ENCODE results near the gene GRIN3B. TPM values are rescaled to one million over a fixed set of nuclear protein-coding genes. Genes with fewer than 3 reads are reported as not detected.

Gene GRIN3B
- total and polyA plus RNA-seq, 10 of the 15 experiments (the other 5 are each of a cell fraction or from before 2014, with no cell fraction given) = 0.15 TPM; not detected in 9

GRCh38 chr19:1019980-1020867, 20.0 kb downstream of the GRIN3B start (continued):
- TF ChIP-seq USF1 (IDR thresholded peaks at IDR 0.05; ENCODE audit: borderline replicate concordance, extremely low read length, insufficient read depth, low read depth, low read length) = no peak
- no peak for TF ChIP-seq E4F1 (IDR thresholded peaks at IDR 0.05; ENCODE audit: borderline replicate concordance, partially characterized antibody)

- CTCF ChIA-PET = interaction anchor here (0.7 to 2.0 kb wide), 5 partner anchors 20 to 219 kb away, joined by 3 to 6 read pairs (median 3); no protein-coding TSS in a partner anchor
- H3K27me3 ChIP-seq (replicated peaks in 1 of 2; ENCODE audit: control insufficient read depth in 2 of 2, insufficient read depth in 2 of 2, low read length in 1 of 2) = no peaks in the 10 kb centered on the region
- intact Hi-C loops (cut with micrococcal nuclease; ENCODE audit: unreplicated experiment) = loop anchor here (1.0 to 2.0 kb wide), 2 partner anchors 48 to 82 kb away; partner anchors contain the start of gene GPX4
- BruUV-seq (replicated peaks) = no TSS peak
- H3K9ac ChIP-seq (ENCODE audit: control insufficient read depth, insufficient read depth, low read length) = peak within 1 kb of the TSS; percentile 94
- POLR2A ChIA-PET = interaction anchor here (0.9 to 2.1 kb wide), 4 partner anchors 19 to 130 kb away, joined by 3 to 12 read pairs (median 4); partner anchors contain the start of genes ABCA7, ARHGAP45 and WDR18
- 2% methylated on average over 41 of the region's 68 CpGs for WGBS (ENCODE audit: insufficient coverage, insufficient replicate concordance, low lambda C conversion rate, missing lambda C conversion rate)
- peak within 1 kb of the TSS; percentile 75 for H3K4me2 ChIP-seq (ENCODE audit: control insufficient read depth, insufficient read depth)
- H4K20me1 ChIP-seq (ENCODE audit: control insufficient read depth, insufficient read depth) = peaks cover 6% of the 10 kb centered on the region; the same call in 1 of the 2 replicates
- peak within 1 kb of the TSS; percentile 95 for H2AFZ ChIP-seq (ENCODE audit: control insufficient read depth, low read depth, low read length)
- peaks cover 30% of the 10 kb centered on the region for H3K4me1 ChIP-seq (ENCODE audit: control insufficient read depth, insufficient read depth, low read length)
- RAD21 ChIA-PET (ENCODE audit: unreplicated experiment) = interaction anchor here (1.8 kb wide), 1 partner anchor 47 kb away, joined by 6 read pairs; the partner anchor contains the start of gene ARHGAP45
- SMC1A ChIA-PET (ENCODE audit: uncharacterized antibody, unreplicated experiment) = interaction anchor here (1.4 kb wide), 1 partner anchor 93 kb away, joined by 3 read pairs; no protein-coding TSS in a partner anchor
- ATAC-seq = peak; percentile 86
- H3K27ac ChIP-seq (ENCODE audit: control insufficient read depth, insufficient read depth) = peak within 1 kb of the TSS; percentile 99
- peak; percentile 92 for DNase-seq (ENCODE audit: low read depth, low spot score)
- peak within 1 kb of the TSS; percentile 83 for H3K4me3 ChIP-seq
- in situ Hi-C loops (cut with MboI) = no loop called here
- H3K9me3 ChIP-seq (replicated peaks; ENCODE audit: control insufficient read depth, insufficient read depth, low read length) = no peaks in the 10 kb centered on the region
- no peak for FAIRE-seq
- H3K36me3 ChIP-seq (ENCODE audit: control insufficient read depth in 2 of 2, insufficient read depth in 2 of 2, low read length in 1 of 2) = no peaks in the 10 kb centered on the region; a peak in 1 of 4 replicates
- peaks cover 52% of the 10 kb centered on the region for H3K79me2 ChIP-seq (ENCODE audit: control insufficient read depth, insufficient read depth, low read length)
- no peak for TF ChIP-seq MYB (IDR thresholded peaks at IDR 0.05; ENCODE audit: borderline replicate concordance, low read depth, low read length)
- TF ChIP-seq KLF5 (IDR thresholded peaks at IDR 0.05; ENCODE audit: partially characterized antibody) = peak; percentile 24
- TF ChIP-seq STAT3 (IDR thresholded peaks at IDR 0.05; ENCODE audit: low read depth, low read length) = no peak
- 0 out of 2 replicates have a peak, but pooled peaks have one; percentile 51 for TF ChIP-seq MXI1 (IDR thresholded peaks at IDR 0.05; ENCODE audit: low read depth, low read length)
- peak in 1 of 2 experiments; percentile 7; a peak in 2 of 4 replicates for TF ChIP-seq BHLHE40 (IDR thresholded peaks at IDR 0.05; ENCODE audit: borderline replicate concordance in 1 of 2, low read depth in 2 of 2, low read length in 1 of 2)
- TF ChIP-seq HCFC1 (IDR thresholded peaks at IDR 0.05; ENCODE audit: low read length) = peak; percentile 52; the same call in 1 of the 2 replicates
- TF ChIP-seq WRNIP1 (IDR thresholded peaks at IDR 0.05; ENCODE audit: borderline replicate concordance, low read depth, low read length) = no peak
- TF ChIP-seq EED (IDR thresholded peaks at IDR 0.05; ENCODE audit: low read depth) = no peak
- TF ChIP-seq MEF2B (IDR thresholded peaks at IDR 0.05; ENCODE audit: partially characterized antibody, poor library complexity, severe bottlenecking) = no peak
- no peak; the same call in 1 of the 2 replicates for TF ChIP-seq MAX (IDR thresholded peaks at IDR 0.05; ENCODE audit: low read depth, low read length)
- TF ChIP-seq POLR2A (IDR thresholded peaks at IDR 0.05; ENCODE audit: low read depth, low read length) = peak; percentile 82
- TF ChIP-seq MLLT1 (IDR thresholded peaks at IDR 0.05) = no peak
These were observed 20.7 kb downstream of the GRIN3B start, which contains the start of gene TMEM259 for GRCh38 chr19:1020868-1021425. Gene TMEM259 (minus strand): TSS chr19:1021123. CDS start chr19:1020996, 127 bp downstream.

All from GM12878 (cell line).